ENCODE measurements around the gene DCAF12L2.
"Not testable (repeated sequence)": the region's sequence is repeated elsewhere in the genome, so short reads cannot be mapped to it uniquely, and the experiment has no call there.

DNA sequence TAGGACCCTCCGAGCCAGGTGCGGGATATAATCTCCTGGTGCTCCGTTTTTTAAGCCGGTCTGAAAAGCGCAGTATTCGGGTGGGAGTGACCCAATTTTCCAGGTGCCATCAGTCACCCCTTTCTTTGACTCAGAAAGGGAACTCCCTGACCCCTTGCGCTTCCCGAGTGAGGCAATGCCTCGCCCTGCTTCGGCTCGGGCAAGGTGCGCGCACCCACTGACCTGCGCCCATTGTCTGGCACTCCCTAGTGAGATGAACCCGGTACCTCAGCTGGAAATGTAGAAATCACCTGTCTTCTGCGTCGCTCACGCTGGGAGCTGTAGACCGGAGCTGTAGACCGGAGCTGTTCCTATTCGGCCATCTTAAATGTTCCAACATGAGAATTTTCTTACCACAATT is 24.8 kb upstream of the DCAF12L2 start:
- TF ChIP-seq, protein P1, sequence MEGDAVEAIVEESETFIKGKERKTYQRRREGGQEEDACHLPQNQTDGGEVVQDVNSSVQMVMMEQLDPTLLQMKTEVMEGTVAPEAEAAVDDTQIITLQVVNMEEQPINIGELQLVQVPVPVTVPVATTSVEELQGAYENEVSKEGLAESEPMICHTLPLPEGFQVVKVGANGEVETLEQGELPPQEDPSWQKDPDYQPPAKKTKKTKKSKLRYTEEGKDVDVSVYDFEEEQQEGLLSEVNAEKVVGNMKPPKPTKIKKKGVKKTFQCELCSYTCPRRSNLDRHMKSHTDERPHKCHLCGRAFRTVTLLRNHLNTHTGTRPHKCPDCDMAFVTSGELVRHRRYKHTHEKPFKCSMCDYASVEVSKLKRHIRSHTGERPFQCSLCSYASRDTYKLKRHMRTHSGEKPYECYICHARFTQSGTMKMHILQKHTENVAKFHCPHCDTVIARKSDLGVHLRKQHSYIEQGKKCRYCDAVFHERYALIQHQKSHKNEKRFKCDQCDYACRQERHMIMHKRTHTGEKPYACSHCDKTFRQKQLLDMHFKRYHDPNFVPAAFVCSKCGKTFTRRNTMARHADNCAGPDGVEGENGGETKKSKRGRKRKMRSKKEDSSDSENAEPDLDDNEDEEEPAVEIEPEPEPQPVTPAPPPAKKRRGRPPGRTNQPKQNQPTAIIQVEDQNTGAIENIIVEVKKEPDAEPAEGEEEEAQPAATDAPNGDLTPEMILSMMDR (IDR thresholded peaks at IDR 0.05) = not testable (repeated sequence)
- TF ChIP-seq POLR2A, POLR2AphosphoS5 (IDR thresholded peaks at IDR 0.05): not testable (repeated sequence)

Measured in breast epithelium (tissue), 3 donors.